CD4-positive, alpha-beta T cell (primary cell): ENCODE results near the gene CGNL1. TPM values are rescaled to one million over a fixed set of nuclear protein-coding genes. Genes with fewer than 3 reads are reported as not detected.

ENCODE experiments used
- ATAC-seq: fragments of 200-7000 bp; cut with Tn5 transposase; one replicate; pipeline ENCODE4 v1.10.0; 2022; ENCODE audit warnings: mild to moderate bottlenecking; ENCODE audit not compliant: poor library complexity
- CTCF ChIA-PET: fragments of 350-600 bp; sonication (Branson Sonifier 250); formaldehyde crosslinking; loops from one replicate; lab custom pipeline; 2021; ENCODE audit warnings: antibody characterized with exemption, inconsistent platforms; lab: Charles Lee
- POLR2A ChIA-PET: fragments of 350-600 bp; sonication (Branson Sonifier 250); formaldehyde crosslinking; loops from one replicate; lab custom pipeline; 2021; ENCODE audit warnings: antibody characterized with exemption, inconsistent platforms; lab: Charles Lee
- DNase-seq, 14 experiments: peaks; one replicate each; pipeline ENCODE4 v3.0.0-alpha.2; 2013 to 2020; ENCODE audit warnings: mixed read lengths in 2 of 14
- H3K27ac ChIP-seq, 2 donors: one replicate each; pipeline versions ENCODE4 v1.5.1 to v1.7.0; 2013; ENCODE audit warnings: low read length in 2 of 2, low read depth in 1 of 2, mild to moderate bottlenecking in 1 of 2
- H3K27me3 ChIP-seq, 2 experiments: 1 replicate in 1 of 2; 2 replicates in 1 of 2; pipeline versions ENCODE4 v1.6.1 to v1.7.0; 2013; ENCODE audit warnings: low read length in 2 of 2, control low read depth in 1 of 2, mild to moderate bottlenecking in 1 of 2, moderate library complexity in 1 of 2; ENCODE audit not compliant: insufficient read depth in 2 of 2, control insufficient read depth in 1 of 2
- H3K36me3 ChIP-seq: one replicate; pipeline ENCODE4 v1.6.1; 2013; ENCODE audit warnings: low read length, control low read depth; ENCODE audit not compliant: insufficient read depth
- H3K4me1 ChIP-seq: one replicate; pipeline ENCODE4 v1.6.1; 2013; ENCODE audit warnings: low read length, control low read depth; ENCODE audit not compliant: insufficient read depth
- H3K4me3 ChIP-seq: one replicate; pipeline ENCODE4 v1.5.1; 2013; ENCODE audit warnings: mild to moderate bottlenecking, low read length, moderate library complexity
- H3K9me3 ChIP-seq, 2 experiments: 1 replicate in 1 of 2; 2 replicates in 1 of 2; pipeline versions ENCODE4 v1.6.1 to v1.7.0; 2013; ENCODE audit warnings: low read length in 2 of 2, mild to moderate bottlenecking in 2 of 2, control low read depth in 1 of 2, moderate library complexity in 1 of 2; ENCODE audit not compliant: control insufficient read depth in 1 of 2, insufficient read depth in 1 of 2
- H3K27ac Mint-ChIP-seq: one replicate; pipeline ENCODE4 v1.8.0; 2020; ENCODE audit warnings: mixed read lengths
- H3K27me3 Mint-ChIP-seq: one replicate; pipeline ENCODE4 v1.8.0; 2021; ENCODE audit warnings: mixed read lengths
- H3K36me3 Mint-ChIP-seq: one replicate; pipeline ENCODE4 v1.8.0; 2021; ENCODE audit warnings: low read depth, mixed read lengths
- H3K4me1 Mint-ChIP-seq: one replicate; pipeline ENCODE4 v1.8.0; 2021; ENCODE audit warnings: low read depth, mixed read lengths
- H3K4me3 Mint-ChIP-seq: one replicate; pipeline ENCODE4 v1.8.0; 2020; ENCODE audit warnings: mild to moderate bottlenecking, mixed read lengths
- H3K9me3 Mint-ChIP-seq: one replicate; pipeline ENCODE4 v1.8.0; 2020; ENCODE audit warnings: mixed read lengths
- CTCF ChIP-seq: fragments of 200-600 bp; IDR thresholded peaks from one replicate; pipeline ENCODE4 v1.8.0; 2022; ENCODE audit warnings: antibody characterized with exemption, mild to moderate bottlenecking
- intact Hi-C, 2 experiments: fragments of 100-400 bp; cut with DNase I in 1 of 2; cut with micrococcal nuclease in 1 of 2; formaldehyde crosslinking; loops; one replicate each; pipeline versions ENCODE4 v1.15.1 to v1.9.0; 2023 to 2025; cut with DNase I, micrococcal nuclease
- total RNA-seq, 174 experiments: library from RNA in 2 of 174; stranded (reverse) in 2 of 174; gene quantifications; one replicate each; pipeline ENCODE4 v1.2.3 and lab custom pipeline; 2021 to 2026

The CGNL1 gene
- total RNA-seq, 2 experiments from 2014 or later, result not detected

DNA sequence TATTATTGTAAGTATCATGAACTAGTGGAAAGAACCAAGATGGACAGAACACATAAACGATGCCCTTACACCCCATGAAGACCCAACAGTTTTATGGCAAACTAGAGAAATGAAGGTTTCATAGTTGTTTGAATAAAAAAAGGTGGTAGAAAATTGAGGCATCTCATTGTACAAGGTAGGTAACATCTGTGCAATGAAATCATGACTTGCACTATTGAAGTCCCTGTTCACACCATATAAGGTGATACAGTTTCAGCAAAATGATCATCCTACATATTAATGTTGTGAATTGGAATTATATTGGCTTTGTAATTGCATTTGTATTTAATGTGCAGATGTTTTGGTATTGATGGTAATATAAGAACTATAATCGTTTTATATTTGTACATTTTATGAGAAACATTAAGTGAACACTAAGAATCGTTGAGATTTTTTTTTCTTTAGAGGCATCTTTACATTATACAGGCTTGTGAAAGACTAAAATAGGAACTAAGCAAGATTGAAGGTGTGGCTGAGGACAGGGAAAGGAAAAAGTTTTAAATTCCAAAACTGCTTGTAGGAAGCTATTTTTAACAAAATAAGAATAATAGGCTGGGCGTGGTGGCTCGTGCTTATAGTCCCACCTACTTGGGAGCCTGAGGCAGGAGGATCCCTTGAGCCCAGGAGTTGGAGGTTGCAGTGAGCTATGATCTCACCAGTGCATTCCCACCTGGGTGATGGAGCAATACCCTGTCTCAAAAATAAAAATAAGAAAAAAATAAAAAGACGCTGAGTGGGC is 48.5 kb downstream of the CGNL1 start:
- Histone ChIP-seq H3K27ac (no peak overlapping the region), H3K27me3 (no peaks in the 10 kb centered on the region), H3K36me3 (no peaks in the 10 kb centered on the region), H3K9me3 (no peaks in the 10 kb centered on the region), H3K4me1 (no peaks in the 10 kb centered on the region), H3K4me3 (no peak overlapping the region)
- intact Hi-C loops, result no loop called here
- DNase-seq (no peak), ATAC-seq (no peak)
- H3K4me1 Mint-ChIP-seq, result no peaks in the 10 kb centered on the region
- peaks cover 4% of the 10 kb centered on the region for H3K27me3 Mint-ChIP-seq
- POLR2A ChIA-PET, result no interaction called here
- H3K9me3 Mint-ChIP-seq, result no peaks in the 10 kb centered on the region
- TF ChIP-seq CTCF, result no peak
- no peak overlapping the region for H3K27ac Mint-ChIP-seq
- CTCF ChIA-PET, result no interaction called here
- H3K36me3 Mint-ChIP-seq, result no peaks in the 10 kb centered on the region
- H3K4me3 Mint-ChIP-seq, result no peak overlapping the region

DNA sequence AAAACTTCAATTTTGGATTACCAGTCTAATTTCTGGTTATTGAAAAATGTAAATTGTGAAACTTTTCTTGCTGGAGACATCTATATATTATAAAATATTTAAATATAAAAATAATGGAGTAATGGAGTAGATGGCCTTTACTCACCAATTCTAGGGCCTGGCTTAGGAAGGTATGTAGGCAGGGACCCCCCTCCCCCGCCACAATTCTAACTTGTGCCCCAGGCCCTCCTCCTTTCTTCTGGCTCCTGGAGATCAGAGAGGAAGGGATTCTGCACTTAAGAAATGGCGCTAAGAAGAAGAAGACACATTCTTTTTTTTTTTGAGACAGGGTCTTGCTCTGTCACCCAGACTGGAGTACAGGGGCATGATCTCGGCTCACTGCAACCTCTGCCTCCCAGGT is 49.5 kb downstream of the CGNL1 start:
- H3K4me1 Mint-ChIP-seq, result no peaks in the 10 kb centered on the region
- intact Hi-C loops, result no loop called here
- Histone ChIP-seq H3K27me3 (no peaks in the 10 kb centered on the region), H3K9me3 (no peaks in the 10 kb centered on the region), H3K27ac (no peak overlapping the region), H3K4me1 (no peaks in the 10 kb centered on the region), H3K36me3 (no peaks in the 10 kb centered on the region), H3K4me3 (no peak overlapping the region)
- H3K4me3 Mint-ChIP-seq, result no peak overlapping the region
- ATAC-seq, result no peak
- no peaks in the 10 kb centered on the region for H3K9me3 Mint-ChIP-seq
- peaks cover 4% of the 10 kb centered on the region for H3K27me3 Mint-ChIP-seq
- ChIA-PET CTCF (no interaction called here), POLR2A (no interaction called here)
- H3K27ac Mint-ChIP-seq, result no peak overlapping the region
- no peak for DNase-seq
- TF ChIP-seq CTCF, result no peak
- H3K36me3 Mint-ChIP-seq, result no peaks in the 10 kb centered on the region

GRCh38 chr15:57427367-57427821 is 51.1 kb downstream of the CGNL1 start:
- no peaks in the 10 kb centered on the region for H3K4me1 Mint-ChIP-seq
- intact Hi-C loops, result no loop called here
- H3K27ac Mint-ChIP-seq, result no peak overlapping the region
- H3K4me3 Mint-ChIP-seq, result no peak overlapping the region
- Histone ChIP-seq H3K4me1 (no peaks in the 10 kb centered on the region), H3K27ac (no peak overlapping the region), H3K27me3 (no peaks in the 10 kb centered on the region), H3K9me3 (no peaks in the 10 kb centered on the region), H3K4me3 (no peak overlapping the region), H3K36me3 (no peaks in the 10 kb centered on the region)
- POLR2A ChIA-PET, result no interaction called here
- no peak for DNase-seq
- no peak for TF ChIP-seq CTCF
- no peak for ATAC-seq
- peaks cover 5% of the 10 kb centered on the region for H3K27me3 Mint-ChIP-seq
- H3K36me3 Mint-ChIP-seq, result no peaks in the 10 kb centered on the region
- no peaks in the 10 kb centered on the region for H3K9me3 Mint-ChIP-seq
- CTCF ChIA-PET, result no interaction called here
